HEK293 (cell line): ENCODE measurements around the gene ALDOA.
"Not testable (repeated sequence)": the region's sequence is repeated elsewhere in the genome, so short reads cannot be mapped to it uniquely, and the experiment has no call there.

Experiments
- BCL11A ChIP-seq: fragments of 450-650 bp; formaldehyde crosslinking; IDR thresholded peaks from 2 replicates; pipeline ENCODE4 v1.5.1; 2016; ENCODE audit warnings: low read depth, missing biosample characterization, missing genetic modification characterization
- CTCF ChIP-seq: fragments of 450-650 bp; formaldehyde crosslinking; IDR thresholded peaks from 2 replicates; pipeline ENCODE4 v1.5.1; 2016; ENCODE audit warnings: missing biosample characterization, missing genetic modification characterization
- MYNN ChIP-seq: fragments of 450-650 bp; formaldehyde crosslinking; IDR thresholded peaks from 2 replicates; pipeline ENCODE4 v1.5.1; 2016; ENCODE audit warnings: missing biosample characterization, missing genetic modification characterization, borderline replicate concordance
- PATZ1 ChIP-seq: fragments of 450-650 bp; formaldehyde crosslinking; IDR thresholded peaks from 2 replicates; pipeline ENCODE4 v1.5.1; 2016; ENCODE audit warnings: missing biosample characterization, missing genetic modification characterization
- PBX3 ChIP-seq: sonication (generic); formaldehyde crosslinking; IDR thresholded peaks from 2 replicates; pipeline ENCODE4 v1.8.1; 2022; ENCODE audit warnings: mild to moderate bottlenecking, moderate library complexity, missing genetic modification reagents
- TCF7L2 ChIP-seq: IDR thresholded peaks from 2 replicates; pipeline ENCODE4 v1.6.1; 2011; ENCODE audit warnings: low read depth, mild to moderate bottlenecking, inconsistent platforms, low read length, moderate library complexity, borderline replicate concordance
- ZBTB7A ChIP-seq: fragments of 450-650 bp; formaldehyde crosslinking; IDR thresholded peaks from 2 replicates; pipeline ENCODE4 v1.5.1; 2016; ENCODE audit warnings: low read depth, missing biosample characterization, missing genetic modification characterization
- ZNF112 ChIP-seq: fragments of 450-650 bp; formaldehyde crosslinking; IDR thresholded peaks from 2 replicates; pipeline ENCODE4 v1.5.0; 2017; ENCODE audit warnings: missing biosample characterization, missing genetic modification characterization
- ZNF184 ChIP-seq: fragments of 450-650 bp; IDR thresholded peaks from 2 replicates; pipeline ENCODE4 v1.5.1; 2018; ENCODE audit warnings: missing biosample characterization, mild to moderate bottlenecking, missing genetic modification characterization
- ZNF24 ChIP-seq: fragments of 450-650 bp; formaldehyde crosslinking; IDR thresholded peaks from 2 replicates; pipeline ENCODE4 v1.5.1; 2016; ENCODE audit warnings: missing biosample characterization, missing genetic modification characterization
- ZNF398 ChIP-seq: fragments of 450-650 bp; formaldehyde crosslinking; IDR thresholded peaks from 2 replicates; pipeline ENCODE4 v1.5.1; 2017; ENCODE audit warnings: missing biosample characterization, missing genetic modification characterization
- ZNF521 ChIP-seq: fragments of 450-650 bp; formaldehyde crosslinking; IDR thresholded peaks from 2 replicates; pipeline ENCODE4 v1.5.1; 2017; ENCODE audit warnings: missing biosample characterization, mild to moderate bottlenecking, missing genetic modification characterization

- not testable (repeated sequence) for TF ChIP-seq ZNF521 (tag by site-specific recombination); TCF7L2; BCL11A (tag by site-specific recombination); ZNF24; CTCF (tag by site-specific recombination); ZNF112 (tag by site-specific recombination); ZBTB7A; ZNF398 (tag by site-specific recombination); MYNN; PBX3 (CRISPR knock-in tag); PATZ1; ZNF184 (tag by site-specific recombination)
Measured at GRCh38 chr16:30040690-30041089, 24.9 kb upstream of the ALDOA start.
